ENCODE measurements around the gene TMOD1.

DNA sequence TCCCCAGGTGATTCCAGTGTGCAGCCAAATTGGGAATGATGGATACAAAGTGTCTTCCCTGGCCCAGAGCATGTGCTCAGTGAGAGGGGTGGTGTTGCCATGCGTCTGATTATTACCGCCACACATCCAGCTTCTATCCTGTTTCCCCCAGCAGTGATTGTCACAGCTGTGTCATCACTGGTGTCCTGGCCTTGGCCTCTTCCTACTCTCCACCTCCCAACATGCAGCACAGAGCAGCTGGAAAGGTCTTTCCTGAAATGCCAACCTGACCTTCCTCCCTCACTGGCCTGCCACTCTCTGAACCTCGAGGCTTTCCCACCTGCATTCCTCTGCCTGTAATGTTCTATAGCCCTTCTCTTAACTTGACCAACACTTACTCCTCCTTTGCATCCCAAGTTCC, 60.0 kb downstream of the TMOD1 start:
- TF ChIP-seq CTCF (conservative IDR thresholded peaks at IDR 0.05 in 1 of 2, IDR thresholded peaks at IDR 0.05 in 1 of 2; ENCODE audit: low read depth in 1 of 2, low read length in 2 of 2) (no peak), EZH2 (IDR thresholded peaks at IDR 0.05; ENCODE audit: low read length, missing control alignments) (no peak)

Measured in fibroblast of lung (primary cell).